Neural crest cell (in vitro differentiated cells): ENCODE data around the gene RNF141. TPM values are rescaled to one million over a fixed set of nuclear protein-coding genes. Genes with fewer than 3 reads are reported as not detected.

Experiments
- DNase-seq: peaks from one replicate; pipeline ENCODE4 v3.0.0; 2021; ENCODE audit warnings: low read depth, mixed read lengths, low spot score
- H3K27ac Mint-ChIP-seq: one replicate; pipeline ENCODE4 v1.8.0; 2021; ENCODE audit warnings: mild to moderate bottlenecking, mixed read lengths; ENCODE audit not compliant: unreplicated experiment
- H3K27me3 Mint-ChIP-seq: 2 replicates; pipeline ENCODE4 v1.8.0; 2021; ENCODE audit warnings: low read depth, mild to moderate bottlenecking, mixed read lengths
- H3K36me3 Mint-ChIP-seq: 2 replicates; pipeline ENCODE4 v1.8.0; 2021; ENCODE audit warnings: low read depth, mild to moderate bottlenecking, mixed read lengths
- H3K4me1 Mint-ChIP-seq: 2 replicates; pipeline ENCODE4 v1.8.0; 2021; ENCODE audit warnings: mixed read lengths
- H3K4me3 Mint-ChIP-seq: one replicate; pipeline ENCODE4 v1.8.0; 2021; ENCODE audit warnings: mild to moderate bottlenecking, mixed read lengths
- H3K9me3 Mint-ChIP-seq: 2 replicates; pipeline ENCODE4 v1.8.0; 2021; ENCODE audit warnings: mixed read lengths
- CTCF ChIP-seq: fragments of 200-600 bp; sonication (generic); conservative IDR thresholded peaks from 2 replicates; pipeline ENCODE4 v1.5.0; 2021; ENCODE audit warnings: antibody characterized with exemption, mild to moderate bottlenecking
- total RNA-seq: library from RNA; stranded (reverse); gene quantifications from 2 replicates; pipeline ENCODE4 v1.2.1, GENCODE V29; 2021

RNF141 gene
- total RNA-seq, 1 donor from 2014 or later = 33.0 TPM

DNA sequence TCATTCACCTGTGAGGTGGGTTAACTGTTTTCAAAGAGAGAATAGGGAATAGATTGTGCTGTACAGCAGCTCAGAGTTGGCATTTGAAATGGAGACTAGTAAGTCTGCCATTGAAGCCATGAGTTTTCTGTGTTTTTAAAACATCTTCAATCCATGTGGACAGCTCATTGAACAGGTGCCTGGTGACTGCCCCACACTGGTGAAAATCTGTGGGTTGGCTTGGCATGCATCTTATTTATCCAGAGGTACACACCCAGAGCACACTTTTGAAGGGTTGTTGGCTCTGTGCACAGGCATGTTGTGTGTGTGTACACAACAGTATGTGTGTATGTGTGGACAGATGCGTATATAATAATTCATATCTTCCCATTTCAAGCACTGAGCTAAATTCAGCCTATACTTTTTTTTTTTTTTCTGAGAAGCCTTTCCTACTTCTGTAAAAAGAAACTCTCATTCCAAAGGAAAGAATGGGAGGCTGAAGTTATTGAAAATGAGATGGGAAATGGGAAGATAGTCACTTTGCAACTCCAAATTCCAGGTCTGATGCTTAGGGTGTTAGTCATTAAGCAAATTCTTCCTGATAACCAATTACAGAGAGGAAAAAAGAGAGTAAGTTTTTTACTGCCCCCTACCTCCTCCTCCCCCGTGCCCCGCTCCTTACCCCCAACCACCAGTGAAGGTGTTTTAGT lies 34.5 kb upstream of the RNF141 start:
- Mint-ChIP-seq H3K9me3 (no peaks in the 10 kb centered on the region), H3K4me3 (no peak overlapping the region), H3K36me3 (peaks cover 6% of the 10 kb centered on the region), H3K27me3 (no peaks in the 10 kb centered on the region), H3K27ac (no peak overlapping the region), H3K4me1 (peaks cover 14% of the 10 kb centered on the region)
- no peak for DNase-seq
- no peak for TF ChIP-seq CTCF

DNA sequence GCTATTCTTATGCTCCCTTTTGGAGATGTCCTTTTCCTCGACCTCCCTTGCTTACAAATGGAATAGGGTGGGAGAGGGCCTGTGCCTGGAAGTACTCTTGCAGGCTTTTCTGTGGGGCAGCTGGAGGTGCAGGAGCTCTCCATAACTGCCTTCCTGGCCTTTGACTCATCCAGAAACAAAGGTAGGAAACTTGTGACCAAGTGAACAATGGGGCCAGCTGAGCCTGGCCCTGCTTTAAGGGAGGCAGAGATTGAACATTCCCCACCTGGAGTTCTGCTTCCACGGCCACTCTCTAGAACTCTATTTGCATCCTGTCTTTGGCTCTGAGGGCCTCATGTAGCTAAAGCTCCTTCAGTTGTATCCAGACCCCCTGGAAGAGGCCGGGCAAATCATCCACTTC lies 32.6 kb upstream of the RNF141 start:
- peaks cover 8% of the 10 kb centered on the region for H3K4me1 Mint-ChIP-seq
- peaks cover 3% of the 10 kb centered on the region for H3K36me3 Mint-ChIP-seq
- no peak overlapping the region for H3K4me3 Mint-ChIP-seq
- H3K27ac Mint-ChIP-seq = no peak overlapping the region
- no peaks in the 10 kb centered on the region for H3K27me3 Mint-ChIP-seq
- no peak for DNase-seq
- no peaks in the 10 kb centered on the region for H3K9me3 Mint-ChIP-seq
- no peak for TF ChIP-seq CTCF

DNA sequence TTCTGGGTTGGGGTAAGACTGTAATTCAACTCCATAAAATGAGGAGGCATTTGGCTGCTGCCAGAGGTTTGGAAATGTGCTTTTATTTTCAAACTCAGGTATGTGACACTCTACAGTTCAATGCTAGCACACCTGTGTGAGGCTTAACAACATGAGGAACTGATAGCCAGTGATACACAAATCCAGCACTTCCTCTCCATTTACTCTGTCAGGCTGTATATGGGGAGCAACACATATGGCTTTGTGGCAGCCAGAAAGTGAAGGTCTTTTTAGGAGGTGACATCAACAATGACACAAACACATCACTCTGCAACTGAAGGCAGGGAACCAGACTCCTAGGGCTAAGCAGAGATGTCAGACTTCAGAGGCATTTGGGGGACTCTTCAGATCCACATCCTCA lies 32.0 kb upstream of the RNF141 start:
- no peak for DNase-seq
- Mint-ChIP-seq H3K4me1 (peaks cover 5% of the 10 kb centered on the region), H3K4me3 (no peak overlapping the region), H3K27ac (no peak overlapping the region), H3K9me3 (no peaks in the 10 kb centered on the region), H3K27me3 (no peaks in the 10 kb centered on the region), H3K36me3 (peaks cover 3% of the 10 kb centered on the region)
- no peak for TF ChIP-seq CTCF

- Mint-ChIP-seq H3K27me3 (no peaks in the 10 kb centered on the region), H3K36me3 (peaks cover 3% of the 10 kb centered on the region), H3K9me3 (no peaks in the 10 kb centered on the region), H3K4me3 (no peak overlapping the region), H3K4me1 (peaks cover 5% of the 10 kb centered on the region), H3K27ac (no peak overlapping the region)
- DNase-seq = no peak
- no peak for TF ChIP-seq CTCF
Observed at GRCh38 chr11:10572533-10572932, 31.5 kb upstream of the RNF141 start.

DNA sequence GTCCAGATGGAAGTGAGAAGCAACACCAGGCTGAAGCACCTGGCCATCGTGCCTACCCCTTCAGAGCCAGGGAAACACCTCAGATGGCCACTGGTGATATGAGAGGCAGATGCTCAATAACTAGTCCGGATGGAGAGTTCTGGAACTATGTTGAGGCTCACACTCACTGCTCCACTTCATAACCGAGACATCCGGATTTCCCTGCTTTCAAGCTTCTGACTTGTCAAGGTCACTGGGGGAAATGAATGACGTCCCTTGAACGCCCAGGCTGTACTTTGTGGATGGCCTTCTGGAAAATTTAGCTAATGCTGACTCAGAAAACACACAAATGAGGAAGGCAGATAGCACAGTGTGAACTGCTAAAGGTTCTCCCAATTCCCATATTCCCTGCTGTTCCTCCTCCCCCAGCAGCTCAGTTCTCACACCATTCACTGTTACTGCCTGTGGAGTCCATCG lies 27.5 kb upstream of the RNF141 start, which contains the start of gene LYVE1:
Gene LYVE1 (minus strand): TSS at position 180 of the 456 bp plus-strand sequence. CDS start 133 bp downstream, at position 47.
- peaks cover 5% of the 10 kb centered on the region for H3K4me1 Mint-ChIP-seq
- H3K9me3 Mint-ChIP-seq = no peaks in the 10 kb centered on the region
- H3K4me3 Mint-ChIP-seq = no peak within 1 kb of the TSS
- H3K36me3 Mint-ChIP-seq = no peaks in the 10 kb centered on the region
- no peak within 1 kb of the TSS for H3K27ac Mint-ChIP-seq
- DNase-seq = no peak
- no peaks in the 10 kb centered on the region for H3K27me3 Mint-ChIP-seq
- TF ChIP-seq CTCF = no peak
